Stimulated activated effector memory CD8-positive, alpha-beta T cell treated with anti-CD3 and anti-CD28 coated beads, Interleukin-12 subunit alpha, Interleukin-12 subunit beta, amount 100 ng/mL, for 72 hours (primary cell): ENCODE data around the gene FRAT1.
A peak's percentile ranks its signal among the peaks of the same experiment; 100 is the strongest.

Experiments
- ATAC-seq: fragments of 150-1000 bp; cut with Tn5 transposase; 2 replicates; pipeline ENCODE4 v1.10.0; 2021
- DNase-seq, 2 donors: peaks; one replicate each; pipeline ENCODE4 v3.0.0; 2021 to 2022; ENCODE audit warnings: low spot score in 2 of 2
- H3K27ac Mint-ChIP-seq: one replicate; pipeline ENCODE4 v1.8.0; 2022; ENCODE audit warnings: mild to moderate bottlenecking, mixed read lengths
- H3K36me3 Mint-ChIP-seq: one replicate; pipeline ENCODE4 v1.8.0; 2022; ENCODE audit warnings: mild to moderate bottlenecking, mixed read lengths
- H3K4me1 Mint-ChIP-seq: one replicate; pipeline ENCODE4 v1.8.0; 2022; ENCODE audit warnings: mixed read lengths
- H3K4me3 Mint-ChIP-seq: one replicate; pipeline ENCODE4 v1.8.0; 2022; ENCODE audit warnings: mild to moderate bottlenecking, mixed read lengths
- H3K9me3 Mint-ChIP-seq: one replicate; pipeline ENCODE4 v1.8.0; 2022; ENCODE audit warnings: mixed read lengths

Gene FRAT1

DNA sequence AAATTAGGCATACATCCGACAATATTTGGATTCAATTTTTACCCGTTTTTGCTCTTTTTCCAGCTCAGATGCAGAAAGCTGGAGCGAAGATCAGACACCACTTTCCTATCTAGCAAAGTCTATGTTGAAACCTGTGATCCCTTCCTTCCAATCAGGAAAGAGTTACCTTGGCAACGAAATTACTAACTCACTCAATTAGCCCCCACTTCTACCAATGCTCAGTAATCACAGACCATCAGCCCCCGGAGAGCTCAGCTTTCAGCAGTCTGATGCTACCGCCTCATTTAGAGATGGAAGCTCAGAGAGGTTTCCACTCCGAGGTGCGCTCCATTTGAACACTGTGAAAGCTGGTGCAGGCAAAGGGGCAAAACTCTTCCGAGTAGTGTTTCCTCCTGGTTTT, 6.7 kb downstream of the FRAT1 start:
- Mint-ChIP-seq H3K27ac (no peak overlapping the region), H3K4me1 (peaks cover 37% of the 10 kb centered on the region), H3K9me3 (no peaks in the 10 kb centered on the region), H3K36me3 (peaks cover 17% of the 10 kb centered on the region), H3K4me3 (no peak overlapping the region)
- ATAC-seq (no peak), DNase-seq (no peak)

DNA sequence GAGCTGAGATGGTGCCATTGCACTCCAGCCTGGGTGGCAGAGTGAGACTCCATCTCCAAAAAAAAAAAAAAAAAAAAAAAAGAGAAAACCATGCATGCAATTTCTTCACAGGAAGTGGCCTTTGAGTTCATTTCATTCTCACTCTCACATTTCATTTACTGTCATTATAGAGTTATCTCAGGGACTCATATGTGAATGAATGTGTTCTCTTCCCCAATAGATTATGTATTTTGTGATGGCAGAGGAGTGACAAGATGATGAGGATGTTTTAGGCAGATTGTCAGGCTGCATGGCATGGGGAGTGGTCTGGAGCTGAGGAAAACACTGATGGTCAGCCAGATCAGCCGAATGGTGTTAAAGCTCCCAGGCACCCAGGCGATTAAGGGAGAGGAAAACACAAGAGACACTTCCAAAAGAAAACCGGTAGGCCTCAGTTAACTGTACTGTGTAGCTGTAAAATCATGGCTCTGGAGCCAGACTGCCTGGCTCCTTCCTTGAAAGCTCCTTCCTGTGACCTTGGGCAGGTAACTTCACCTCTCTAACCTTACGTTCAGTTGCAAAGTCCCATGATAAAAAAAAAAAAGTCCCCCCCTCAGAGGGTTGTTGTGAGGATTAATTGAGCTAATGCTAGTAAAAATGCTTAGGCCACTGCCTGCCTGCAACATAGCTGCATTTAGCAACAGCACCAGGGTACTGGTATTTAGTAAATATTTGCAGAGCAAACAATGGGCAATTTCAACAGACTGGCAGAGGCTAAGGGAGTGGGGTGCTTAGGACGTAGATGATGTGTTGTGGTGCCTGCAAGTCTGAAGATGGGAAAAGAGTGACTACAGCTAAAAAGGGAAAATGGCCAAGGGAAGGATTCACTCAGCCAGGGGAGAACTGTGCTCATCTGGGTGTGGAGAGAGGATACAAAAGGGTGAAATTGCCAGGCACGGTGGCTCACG, 8.6 kb downstream of the FRAT1 start:
- ATAC-seq (peak; percentile 62), DNase-seq (no peak)
- Mint-ChIP-seq H3K4me1 (peaks cover 42% of the 10 kb centered on the region), H3K4me3 (no peak overlapping the region), H3K9me3 (no peaks in the 10 kb centered on the region), H3K27ac (no peak overlapping the region), H3K36me3 (peaks cover 22% of the 10 kb centered on the region)

DNA sequence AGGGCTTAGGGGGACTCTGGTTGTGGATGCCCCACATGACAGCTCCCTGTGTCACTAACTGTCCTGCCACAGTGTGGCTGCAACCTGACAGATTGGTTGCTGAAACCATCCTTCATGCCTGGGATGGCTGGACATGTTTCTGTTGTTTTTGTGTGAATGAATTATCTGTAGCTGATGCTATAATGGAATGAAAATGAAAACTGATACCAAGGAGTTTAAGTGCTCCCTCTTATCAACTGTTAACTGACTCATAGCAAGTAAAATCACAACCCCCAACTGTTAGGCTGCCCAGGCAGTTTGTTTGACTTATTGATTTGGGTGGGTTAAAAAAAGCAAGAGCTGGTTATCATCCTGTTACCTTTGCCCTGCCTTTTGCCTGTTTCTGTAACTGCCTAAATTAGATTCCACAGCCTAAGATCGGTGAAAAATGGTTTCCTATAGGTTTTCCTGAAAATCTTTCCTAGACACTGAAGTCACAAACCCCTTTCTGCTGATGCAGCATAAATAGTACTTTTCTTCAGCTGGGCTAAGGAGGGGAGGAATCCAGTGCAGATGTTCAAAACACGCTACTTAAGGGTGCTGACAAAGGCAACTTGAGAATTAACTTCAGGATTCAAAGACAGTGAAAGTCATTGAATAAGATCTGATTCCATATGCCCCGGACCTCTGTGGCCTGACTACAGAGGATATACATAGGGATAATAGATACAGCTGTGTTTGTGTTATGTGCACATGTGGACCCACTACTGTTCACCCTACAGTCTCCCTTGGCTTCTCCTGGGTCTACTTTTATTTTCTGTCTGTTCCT, 9.8 kb downstream of the FRAT1 start:
- Mint-ChIP-seq H3K27ac (no peak overlapping the region), H3K36me3 (peaks cover 32% of the 10 kb centered on the region), H3K9me3 (no peaks in the 10 kb centered on the region), H3K4me1 (peaks cover 53% of the 10 kb centered on the region), H3K4me3 (no peak overlapping the region)
- ATAC-seq = peak; percentile 61
- no peak for DNase-seq

DNA sequence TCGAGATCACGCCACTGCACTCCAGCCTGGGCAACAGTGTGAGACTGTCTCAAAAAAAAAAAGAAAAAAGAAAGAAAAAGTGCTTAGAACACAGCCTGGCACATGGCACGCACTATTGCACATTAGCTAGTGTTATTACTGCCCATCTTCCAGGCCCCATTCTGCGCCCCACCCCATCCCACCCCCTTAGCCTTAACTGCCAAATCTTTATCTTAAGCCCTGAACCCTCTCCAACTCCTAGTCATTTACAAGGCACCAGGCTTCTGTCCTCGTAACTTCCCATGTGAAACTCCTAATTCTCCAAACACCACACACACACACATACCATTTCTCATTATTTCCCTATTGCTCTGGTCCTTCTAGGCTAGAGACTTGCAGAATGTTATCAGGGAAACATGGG, 10.7 kb downstream of the FRAT1 start:
- H3K4me1 Mint-ChIP-seq = peaks cover 53% of the 10 kb centered on the region
- DNase-seq = no peak
- no peak overlapping the region for H3K4me3 Mint-ChIP-seq
- ATAC-seq = no peak
- peak overlapping the region; percentile 1 for H3K27ac Mint-ChIP-seq
- peaks cover 32% of the 10 kb centered on the region for H3K36me3 Mint-ChIP-seq
- no peaks in the 10 kb centered on the region for H3K9me3 Mint-ChIP-seq

DNA sequence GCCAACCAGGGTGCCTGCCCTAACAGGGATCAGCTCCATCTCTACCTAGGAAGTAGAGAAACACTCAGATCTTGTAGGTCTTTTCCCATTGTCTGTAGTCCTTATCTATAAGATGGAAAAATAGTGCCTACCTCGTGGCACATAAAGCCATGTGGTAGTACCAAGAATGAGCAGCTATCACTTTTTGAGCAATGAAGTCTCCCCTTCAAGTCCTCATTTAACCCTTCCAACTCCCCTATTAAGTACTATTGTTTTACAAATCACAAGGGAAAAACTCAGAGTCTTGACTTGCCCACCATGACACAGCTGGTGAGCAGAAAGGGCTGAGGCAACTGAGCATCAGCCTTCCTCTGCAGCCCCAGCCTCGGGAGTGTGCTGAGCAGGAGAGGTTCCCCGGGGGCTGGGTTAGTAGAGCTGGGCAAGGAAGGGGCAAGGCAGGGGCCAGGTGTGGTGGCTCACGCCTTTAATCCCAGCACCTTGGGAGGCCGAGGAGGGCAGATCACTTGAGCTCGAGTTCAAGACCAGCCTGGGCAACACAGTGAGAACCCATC, 12.2 kb downstream of the FRAT1 start:
- no peaks in the 10 kb centered on the region for H3K9me3 Mint-ChIP-seq
- DNase-seq (no peak), ATAC-seq (no peak)
- H3K36me3 Mint-ChIP-seq = peaks cover 32% of the 10 kb centered on the region
- H3K4me3 Mint-ChIP-seq = peak overlapping the region; percentile 91
- H3K4me1 Mint-ChIP-seq = peaks cover 53% of the 10 kb centered on the region
- peak overlapping the region; percentile 41 for H3K27ac Mint-ChIP-seq

DNA sequence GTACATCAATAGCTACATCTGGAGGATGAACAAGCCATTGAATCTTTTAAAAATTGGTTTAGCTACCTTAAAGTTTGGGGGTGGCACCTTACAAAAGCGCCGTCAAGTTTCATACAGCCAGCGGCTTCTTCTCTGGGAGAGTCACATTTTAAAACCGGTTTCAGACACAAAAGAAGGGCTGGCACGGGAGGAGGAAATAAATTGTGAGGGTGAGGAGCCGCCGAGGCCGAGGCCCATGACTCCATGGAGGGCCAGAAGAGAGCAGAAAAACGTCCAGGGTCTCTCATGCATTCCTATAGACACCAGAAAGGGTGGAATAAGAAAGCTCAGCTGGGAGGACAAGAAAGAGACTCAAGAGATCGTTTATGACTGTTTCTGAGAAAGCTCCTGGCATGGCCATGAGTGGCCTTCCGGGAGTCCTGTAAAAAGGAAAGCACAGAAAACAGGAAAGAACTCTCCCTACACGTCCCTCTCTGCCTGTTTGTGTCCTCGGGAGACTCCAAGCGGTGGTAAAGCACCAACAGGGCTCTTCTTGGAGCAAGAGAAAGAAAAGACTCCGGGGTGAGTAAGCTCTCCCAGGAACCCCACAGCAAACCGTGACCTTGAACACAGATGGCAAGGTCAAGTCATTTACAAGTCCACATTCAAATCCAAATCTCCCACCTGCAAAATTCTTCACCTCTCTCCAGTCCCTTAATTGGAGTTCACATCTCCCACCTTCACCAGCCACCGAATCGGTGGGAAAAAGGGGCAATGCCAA, 13.7 kb downstream of the FRAT1 start:
- ATAC-seq (no peak), DNase-seq (no peak)
- Mint-ChIP-seq H3K9me3 (no peaks in the 10 kb centered on the region), H3K27ac (peak overlapping the region; percentile 94), H3K4me3 (peak overlapping the region; percentile 91), H3K4me1 (peaks cover 42% of the 10 kb centered on the region), H3K36me3 (peaks cover 32% of the 10 kb centered on the region)

DNA sequence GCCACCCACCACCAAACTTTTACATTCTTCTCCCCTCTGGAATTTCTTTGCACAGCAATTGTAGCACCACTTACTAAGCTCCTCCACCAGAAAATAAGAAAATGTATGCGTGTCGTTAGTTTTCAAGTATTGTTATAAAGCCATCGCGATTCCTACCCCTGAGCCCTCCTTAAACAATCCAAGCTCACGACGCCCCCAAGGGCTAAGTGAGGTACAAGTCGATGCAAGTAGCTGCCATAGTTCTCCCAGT, 14.2 kb downstream of the FRAT1 start:
- ATAC-seq (no peak), DNase-seq (no peak)
- peaks cover 32% of the 10 kb centered on the region for H3K36me3 Mint-ChIP-seq
- H3K9me3 Mint-ChIP-seq = no peaks in the 10 kb centered on the region
- H3K4me1 Mint-ChIP-seq = peaks cover 37% of the 10 kb centered on the region
- H3K4me3 Mint-ChIP-seq = peak overlapping the region; percentile 91
- H3K27ac Mint-ChIP-seq = peak overlapping the region; percentile 94

DNA sequence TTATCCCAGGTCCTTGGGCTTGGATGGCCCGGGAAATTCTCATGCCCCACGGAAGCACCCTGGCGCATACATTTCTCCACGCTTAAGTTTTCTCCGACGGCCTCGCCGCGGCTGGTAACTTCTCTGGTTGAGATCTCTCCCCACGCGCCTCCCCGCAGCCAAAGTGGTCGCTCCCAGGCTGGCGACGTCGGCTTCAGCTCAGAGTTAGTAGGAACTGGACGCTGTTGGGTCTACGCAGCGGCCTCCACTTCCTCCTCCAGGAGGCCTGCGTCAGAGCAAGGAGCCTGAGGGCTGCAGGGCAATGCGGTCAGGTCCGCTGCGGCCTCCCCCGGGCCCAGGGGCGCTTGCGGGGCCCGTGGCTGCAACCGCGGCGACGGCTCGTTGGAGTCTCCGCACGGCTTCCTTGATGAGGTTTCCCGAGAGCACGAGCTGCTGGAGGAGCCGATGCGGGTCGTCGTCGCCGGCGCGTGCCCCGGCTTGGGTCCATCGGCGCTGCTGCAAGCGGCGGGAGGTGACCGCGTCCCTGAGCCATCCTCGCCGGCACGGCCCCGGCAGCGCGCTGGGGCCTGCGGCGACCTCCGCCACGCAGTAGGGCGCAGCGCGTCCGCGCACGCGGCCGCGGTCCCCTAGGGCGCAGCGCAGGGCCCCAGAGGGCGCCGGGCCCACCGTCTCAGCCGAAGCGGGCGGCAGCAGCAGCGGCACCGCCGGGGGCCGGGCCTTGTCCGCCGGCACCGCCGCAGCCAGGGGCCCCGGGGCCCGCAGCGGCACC, 14.7 kb downstream of the FRAT1 start:
- DNase-seq (peak; percentile 16 to 73), ATAC-seq (peak; percentile 57)
- H3K4me3 Mint-ChIP-seq = peak overlapping the region; percentile 91
- peaks cover 31% of the 10 kb centered on the region for H3K36me3 Mint-ChIP-seq
- H3K4me1 Mint-ChIP-seq = peaks cover 37% of the 10 kb centered on the region
- H3K9me3 Mint-ChIP-seq = no peaks in the 10 kb centered on the region
- H3K27ac Mint-ChIP-seq = peak overlapping the region; percentile 94

DNA sequence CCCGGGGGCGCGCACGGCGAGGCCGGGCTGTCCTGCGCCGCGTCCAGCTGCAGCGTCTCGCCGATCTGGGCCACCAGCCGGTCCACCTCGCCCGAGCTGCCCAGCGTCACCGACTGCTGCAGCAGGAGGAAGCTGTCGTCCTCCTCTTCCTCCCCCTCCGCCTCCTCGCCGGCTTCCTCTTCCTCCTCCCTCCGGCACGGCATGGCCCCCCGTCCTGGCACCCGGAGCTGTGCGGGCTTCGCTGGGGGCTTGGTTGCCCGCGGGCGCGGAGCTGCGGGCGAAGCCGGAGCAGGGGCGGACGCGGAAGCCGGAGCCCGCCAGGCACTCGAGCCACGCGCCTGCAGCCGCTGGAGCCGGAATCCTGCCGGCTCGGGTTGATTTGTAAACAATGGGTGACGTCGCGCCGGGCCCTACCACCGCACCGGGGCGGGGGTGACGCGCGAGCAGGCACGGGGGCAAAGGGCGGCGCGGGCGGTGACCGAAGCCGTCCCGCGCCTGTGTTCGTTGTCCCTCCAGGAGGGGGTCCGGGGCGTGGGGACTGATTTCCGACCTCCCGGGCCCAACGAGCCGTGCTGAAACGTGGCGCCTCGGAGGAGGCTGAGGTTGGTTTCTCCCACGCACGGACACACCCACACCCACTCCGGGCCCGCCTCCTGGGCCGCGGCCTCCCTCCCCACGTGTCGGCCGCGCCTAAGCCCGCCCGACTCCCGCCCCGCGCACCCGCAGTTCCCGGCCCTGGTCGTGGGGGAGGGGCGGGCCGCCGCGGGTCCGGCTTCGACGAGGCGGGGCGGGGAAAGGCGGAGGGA, 15.5 kb downstream of the FRAT1 start, which contains the start of gene FRAT2:
FRAT2 (minus strand) TSS at position 360 of the 806 bp plus-strand sequence; CDS start at position 203, 157 bp downstream.
- peaks cover 23% of the 10 kb centered on the region for H3K36me3 Mint-ChIP-seq
- DNase-seq = peak; percentile 78 to 93
- H3K27ac Mint-ChIP-seq = peak within 1 kb of the TSS; percentile 94
- peaks cover 36% of the 10 kb centered on the region for H3K4me1 Mint-ChIP-seq
- peak; percentile 89 for ATAC-seq
- H3K4me3 Mint-ChIP-seq = peak within 1 kb of the TSS; percentile 91
- H3K9me3 Mint-ChIP-seq = no peaks in the 10 kb centered on the region

DNA sequence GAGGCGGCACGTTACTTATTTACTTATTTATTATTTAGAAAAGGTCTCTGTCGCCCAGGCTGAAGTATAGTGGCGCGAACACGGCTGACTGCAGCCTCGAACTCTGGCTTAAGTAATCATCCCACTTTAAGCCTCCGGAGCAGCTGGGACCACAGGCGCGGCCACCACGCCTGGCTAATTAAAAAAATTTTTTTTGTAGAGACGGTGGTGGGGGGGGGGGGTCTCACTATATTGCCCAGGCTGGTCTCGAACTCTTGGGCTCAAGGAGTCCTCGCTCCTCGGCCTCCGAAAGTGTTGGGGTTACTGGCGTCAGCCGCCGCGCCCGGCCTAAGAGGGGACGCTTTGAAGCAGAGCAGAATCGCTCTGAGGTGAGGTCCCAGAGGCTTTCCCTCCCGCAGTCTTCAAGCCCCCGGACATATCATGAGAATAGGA, 16.1 kb downstream of the FRAT1 start:
- Mint-ChIP-seq H3K27ac (peak overlapping the region; percentile 87), H3K4me1 (peaks cover 30% of the 10 kb centered on the region), H3K36me3 (peaks cover 16% of the 10 kb centered on the region), H3K9me3 (no peaks in the 10 kb centered on the region), H3K4me3 (peak overlapping the region; percentile 91)
- ATAC-seq = no peak
- DNase-seq = no peak

DNA sequence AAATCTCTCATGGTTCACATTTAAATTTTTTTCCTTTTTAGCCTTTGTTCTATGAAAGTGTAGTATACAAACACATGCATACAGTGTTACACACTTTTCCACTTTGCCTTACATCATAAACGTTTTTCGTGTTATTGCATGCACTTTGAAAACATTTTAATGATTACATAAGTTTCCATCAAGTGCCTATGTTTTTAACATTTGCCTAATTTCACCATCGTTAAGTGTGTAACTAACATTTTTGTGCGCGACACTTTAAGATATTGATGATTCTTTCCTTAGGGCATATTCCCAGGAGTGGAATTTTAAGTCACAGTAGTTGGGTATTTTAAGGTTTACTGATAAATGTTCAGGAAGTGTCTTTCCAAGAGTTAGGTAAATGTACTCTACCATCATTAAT, 16.9 kb downstream of the FRAT1 start:
- Mint-ChIP-seq H3K27ac (no peak overlapping the region), H3K4me3 (peak overlapping the region; percentile 91), H3K4me1 (peaks cover 27% of the 10 kb centered on the region), H3K36me3 (peaks cover 15% of the 10 kb centered on the region), H3K9me3 (no peaks in the 10 kb centered on the region)
- ATAC-seq = no peak
- DNase-seq = no peak

DNA sequence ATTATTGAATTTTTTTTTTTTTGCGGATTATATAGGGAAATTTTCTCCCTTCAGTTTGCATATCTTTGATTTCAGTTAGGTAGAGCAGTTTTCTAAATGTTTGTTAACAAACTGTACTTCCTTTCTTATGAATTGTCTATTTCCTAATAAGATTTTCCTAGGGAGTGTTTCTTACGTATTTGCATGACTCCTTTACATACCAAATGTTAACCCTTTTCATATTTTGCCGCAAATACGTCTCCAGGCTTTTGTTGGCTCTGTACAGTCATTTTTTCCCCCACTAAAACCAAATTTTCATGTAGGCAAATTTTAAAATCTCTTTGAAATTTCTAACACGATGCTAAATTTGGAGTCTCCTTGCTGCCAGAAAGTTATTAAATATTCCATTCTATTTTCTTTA, 17.4 kb downstream of the FRAT1 start:
- Mint-ChIP-seq H3K4me1 (peaks cover 22% of the 10 kb centered on the region), H3K9me3 (no peaks in the 10 kb centered on the region), H3K4me3 (no peak overlapping the region), H3K36me3 (peaks cover 12% of the 10 kb centered on the region), H3K27ac (no peak overlapping the region)
- DNase-seq = no peak
- no peak for ATAC-seq

DNA sequence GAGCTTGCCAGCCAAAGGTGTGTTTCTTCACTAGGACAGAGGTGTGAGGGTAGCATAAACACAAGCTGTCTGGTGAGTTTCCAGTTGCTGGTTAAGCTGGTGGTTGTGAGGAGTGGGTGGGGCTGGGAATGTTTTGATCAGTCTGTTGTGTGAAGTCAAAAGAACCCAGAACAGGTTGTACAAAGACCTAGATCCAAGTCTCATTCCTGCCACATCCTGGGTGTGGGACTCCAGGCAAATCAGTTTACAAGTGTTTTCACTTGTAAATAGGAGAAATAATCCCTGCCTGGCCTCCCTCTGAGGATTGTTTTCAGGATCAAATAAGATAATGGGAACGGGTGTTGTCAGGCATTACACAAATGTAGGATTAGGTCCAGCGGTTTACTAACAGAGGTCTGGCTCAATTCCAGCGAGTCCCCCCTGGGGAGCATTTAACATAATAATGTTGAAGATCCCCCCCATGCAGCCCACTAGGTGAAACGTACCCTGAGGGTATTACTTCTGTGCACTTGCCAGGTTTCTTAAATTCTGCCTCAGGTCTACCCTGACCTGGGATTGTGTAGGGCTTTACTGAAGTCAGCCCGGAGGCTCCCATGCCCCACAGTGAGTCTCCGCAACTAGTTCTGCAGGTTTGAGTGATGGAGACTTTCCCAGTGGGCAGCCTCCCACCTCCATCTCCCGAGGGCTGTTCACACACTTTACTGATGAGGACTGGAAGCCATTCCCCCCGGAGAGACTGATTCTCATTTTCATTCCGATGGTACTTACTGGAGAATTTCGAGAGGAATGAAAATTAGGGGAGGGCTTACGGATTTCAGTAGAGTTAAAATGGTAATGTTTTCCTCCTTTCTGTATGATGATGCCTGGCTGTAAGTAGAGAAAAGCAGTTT, 18.1 kb downstream of the FRAT1 start:
- Mint-ChIP-seq H3K4me3 (no peak overlapping the region), H3K36me3 (peaks cover 9% of the 10 kb centered on the region), H3K27ac (no peak overlapping the region), H3K4me1 (peaks cover 16% of the 10 kb centered on the region), H3K9me3 (no peaks in the 10 kb centered on the region)
- ATAC-seq (no peak), DNase-seq (no peak)
